Measurements from ENCODE around the gene HES7.

Gene HES7

GRCh38 chr17:8151641-8152111 is 27.8 kb upstream of the HES7 start:
- H3K4me3 ChIP-seq (ENCODE audit: low read depth, low read length), result peak overlapping the region; percentile 74
- no peak; the same call in 1 of the 2 replicates for TF ChIP-seq MYC (IDR thresholded peaks at IDR 0.05; ENCODE audit: low read depth, low read length)
- no peak for TF ChIP-seq POLR2A (IDR thresholded peaks at IDR 0.05; ENCODE audit: extremely low read depth, insufficient read length)
- no peak for TF ChIP-seq CTCF (IDR thresholded peaks at IDR 0.05; ENCODE audit: low read depth, low read length)
- peak; percentile 62 for DNase-seq (ENCODE audit: low read depth)

- peak overlapping the region; percentile 74 for H3K4me3 ChIP-seq (ENCODE audit: low read depth, low read length)
- TF ChIP-seq MAX (IDR thresholded peaks at IDR 0.05; ENCODE audit: low read depth, low read length), result peak; percentile 84
- peak; percentile 50; the same call in 1 of the 2 replicates for TF ChIP-seq MYC (IDR thresholded peaks at IDR 0.05; ENCODE audit: low read depth, low read length)
- no peak for TF ChIP-seq POLR2A (IDR thresholded peaks at IDR 0.05; ENCODE audit: extremely low read depth, insufficient read length)
- no peak for TF ChIP-seq CTCF (IDR thresholded peaks at IDR 0.05; ENCODE audit: low read depth, low read length)
- peak; percentile 79 for DNase-seq (ENCODE audit: low read depth)
Observed at GRCh38 chr17:8151120-8151640, 27.3 kb upstream of the HES7 start.

- DNase-seq (ENCODE audit: low read depth), result no peak
- no peak for TF ChIP-seq MYC (IDR thresholded peaks at IDR 0.05; ENCODE audit: low read depth, low read length)
- TF ChIP-seq CTCF (IDR thresholded peaks at IDR 0.05; ENCODE audit: low read depth, low read length), result no peak
- TF ChIP-seq POLR2A (IDR thresholded peaks at IDR 0.05; ENCODE audit: extremely low read depth, insufficient read length), result no peak
- peak overlapping the region; percentile 74 for H3K4me3 ChIP-seq (ENCODE audit: low read depth, low read length)
Observed at GRCh38 chr17:8150194-8151119, 26.6 kb upstream of the HES7 start.

- H3K4me3 ChIP-seq (ENCODE audit: low read depth, low read length), result no peak overlapping the region
- TF ChIP-seq POLR2A (IDR thresholded peaks at IDR 0.05; ENCODE audit: extremely low read depth, insufficient read length) (no peak), MYC (IDR thresholded peaks at IDR 0.05; ENCODE audit: low read depth, low read length) (no peak), CTCF (IDR thresholded peaks at IDR 0.05; ENCODE audit: low read depth, low read length) (no peak), MAX (IDR thresholded peaks at IDR 0.05; ENCODE audit: low read depth, low read length) (no peak)
- no peak for DNase-seq (ENCODE audit: low read depth)
Observed at GRCh38 chr17:8149419-8150193, 25.7 kb upstream of the HES7 start.

GRCh38 chr17:8148560-8148959 is 24.7 kb upstream of the HES7 start:
- no peak overlapping the region for H3K4me3 ChIP-seq (ENCODE audit: low read depth, low read length)
- TF ChIP-seq POLR2A (IDR thresholded peaks at IDR 0.05; ENCODE audit: extremely low read depth, insufficient read length), result no peak
- TF ChIP-seq CTCF (IDR thresholded peaks at IDR 0.05; ENCODE audit: low read depth, low read length), result no peak
- no peak for TF ChIP-seq MYC (IDR thresholded peaks at IDR 0.05; ENCODE audit: low read depth, low read length)
- no peak for TF ChIP-seq MAX (IDR thresholded peaks at IDR 0.05; ENCODE audit: low read depth, low read length)
- DNase-seq (ENCODE audit: low read depth), result no peak
